WTC11 (cell line): ENCODE data around the gene KSR2. TPM values are rescaled to one million over a fixed set of nuclear protein-coding genes. Genes with fewer than 3 reads are reported as not detected.

Experiments used
- ATAC-seq: fragments of 200-7000 bp; cut with Tn5 transposase; 2 replicates; pipeline ENCODE4 v1.10.0; 2021; ENCODE audit warnings: mild to moderate bottlenecking, moderate library complexity
- CTCF ChIA-PET: fragments of 300-600 bp; sonication (Branson Sonifier 250); formaldehyde crosslinking; loops from one replicate; lab custom pipeline; 2021; ENCODE audit warnings: antibody characterized with exemption; lab: Charles Lee
- POLR2A ChIA-PET: fragments of 350-600 bp; sonication (Branson Sonifier 250); formaldehyde crosslinking; loops from one replicate; lab custom pipeline; 2021; ENCODE audit warnings: antibody characterized with exemption; lab: Charles Lee
- DNase-seq: peaks from one replicate; pipeline ENCODE4 v3.0.0; 2021; ENCODE audit warnings: low spot score
- H3K27ac Mint-ChIP-seq: 2 replicates; pipeline ENCODE4 v1.8.0; 2021; ENCODE audit warnings: mixed read lengths
- H3K27me3 Mint-ChIP-seq: 2 replicates; pipeline ENCODE4 v1.8.0; 2021; ENCODE audit warnings: low read depth, mild to moderate bottlenecking, moderate library complexity, mixed read lengths
- H3K36me3 Mint-ChIP-seq: 2 replicates; pipeline ENCODE4 v1.8.0; 2021; ENCODE audit warnings: mixed read lengths
- H3K4me1 Mint-ChIP-seq: 2 replicates; pipeline ENCODE4 v1.8.0; 2022; ENCODE audit warnings: mixed read lengths
- H3K4me3 Mint-ChIP-seq: 2 replicates; pipeline ENCODE4 v1.8.0; 2021; ENCODE audit warnings: mild to moderate bottlenecking, moderate library complexity, mixed read lengths
- H3K9me3 Mint-ChIP-seq: 2 replicates; pipeline ENCODE4 v1.8.0; 2021; ENCODE audit warnings: mixed read lengths
- EMX1 ChIP-seq: fragments of 250-450 bp; sonication (Bioruptor Pico); IDR thresholded peaks from 2 replicates; pipeline ENCODE4 v1.8.0; 2021; ENCODE audit warnings: mild to moderate bottlenecking
- HMGA2 ChIP-seq: fragments of 250-450 bp; sonication (Bioruptor Pico); IDR thresholded peaks from 2 replicates; pipeline ENCODE4 v1.4.0; 2021; ENCODE audit warnings: mild to moderate bottlenecking, moderate library complexity
- JAZF1 ChIP-seq: fragments of 250-450 bp; sonication (Bioruptor Pico); IDR thresholded peaks from 2 replicates; pipeline ENCODE4 v1.9.0; 2021; ENCODE audit warnings: moderate library complexity, mild to moderate bottlenecking, inconsistent platforms
- PRRX2 ChIP-seq: fragments of 250-450 bp; sonication (Bioruptor Pico); IDR thresholded peaks from 2 replicates; pipeline ENCODE4 v1.8.0; 2021; ENCODE audit warnings: mild to moderate bottlenecking
- RORB ChIP-seq: fragments of 250-450 bp; sonication (Bioruptor Pico); IDR thresholded peaks from 2 replicates; pipeline ENCODE4 v1.9.0; 2021; ENCODE audit warnings: mild to moderate bottlenecking
- SOX15 ChIP-seq: fragments of 250-450 bp; sonication (Bioruptor Pico); IDR thresholded peaks from 2 replicates; pipeline ENCODE4 v1.9.0; 2021; ENCODE audit warnings: mild to moderate bottlenecking
- ZNF263 ChIP-seq: sonication (generic); formaldehyde crosslinking; IDR thresholded peaks from 2 replicates; pipeline ENCODE4 v1.8.1; 2022; ENCODE audit warnings: low read depth, mild to moderate bottlenecking, moderate library complexity, missing genetic modification reagents
- total RNA-seq: library from RNA; stranded (reverse); gene quantifications from 3 replicates; pipeline ENCODE4 v1.2.3, GENCODE V29; 2021
- TF ChIP-seq, protein P1 (sequence below): sonication (generic); formaldehyde crosslinking; IDR thresholded peaks from 2 replicates; pipeline ENCODE4 v1.8.1; 2022; ENCODE audit warnings: low read depth, missing genetic modification reagents, borderline replicate concordance
- TF ChIP-seq, protein P2 (sequence below): sonication (generic); formaldehyde crosslinking; IDR thresholded peaks from 2 replicates; pipeline ENCODE4 v1.8.1; 2023; ENCODE audit warnings: mild to moderate bottlenecking, moderate library complexity, missing genetic modification reagents
- TF ChIP-seq, protein P3 (sequence below): sonication (generic); formaldehyde crosslinking; IDR thresholded peaks from 2 replicates; pipeline ENCODE4 v1.8.1; 2022; ENCODE audit warnings: missing genetic modification reagents, borderline replicate concordance
- TF ChIP-seq, protein P4 (sequence below): sonication (generic); formaldehyde crosslinking; IDR thresholded peaks from 2 replicates; pipeline ENCODE4 v1.8.1; 2022; ENCODE audit warnings: mild to moderate bottlenecking, moderate library complexity, missing genetic modification reagents
- TF ChIP-seq, protein P5 (sequence below): sonication (generic); formaldehyde crosslinking; IDR thresholded peaks from 2 replicates; pipeline ENCODE4 v1.8.1; 2023; ENCODE audit warnings: mild to moderate bottlenecking, missing genetic modification reagents
- TF ChIP-seq, protein P6 (sequence below): sonication (generic); formaldehyde crosslinking; IDR thresholded peaks from 2 replicates; pipeline ENCODE4 v1.8.1; 2023; ENCODE audit warnings: mild to moderate bottlenecking, missing genetic modification reagents, moderate library complexity
- TF ChIP-seq, protein P7 (sequence below): sonication (generic); formaldehyde crosslinking; IDR thresholded peaks from 2 replicates; pipeline ENCODE4 v1.8.1; 2023; ENCODE audit warnings: mild to moderate bottlenecking, missing genetic modification reagents

Gene KSR2
- total RNA-seq, 1 experiment from 2014 or later, result 2.4 TPM

DNA sequence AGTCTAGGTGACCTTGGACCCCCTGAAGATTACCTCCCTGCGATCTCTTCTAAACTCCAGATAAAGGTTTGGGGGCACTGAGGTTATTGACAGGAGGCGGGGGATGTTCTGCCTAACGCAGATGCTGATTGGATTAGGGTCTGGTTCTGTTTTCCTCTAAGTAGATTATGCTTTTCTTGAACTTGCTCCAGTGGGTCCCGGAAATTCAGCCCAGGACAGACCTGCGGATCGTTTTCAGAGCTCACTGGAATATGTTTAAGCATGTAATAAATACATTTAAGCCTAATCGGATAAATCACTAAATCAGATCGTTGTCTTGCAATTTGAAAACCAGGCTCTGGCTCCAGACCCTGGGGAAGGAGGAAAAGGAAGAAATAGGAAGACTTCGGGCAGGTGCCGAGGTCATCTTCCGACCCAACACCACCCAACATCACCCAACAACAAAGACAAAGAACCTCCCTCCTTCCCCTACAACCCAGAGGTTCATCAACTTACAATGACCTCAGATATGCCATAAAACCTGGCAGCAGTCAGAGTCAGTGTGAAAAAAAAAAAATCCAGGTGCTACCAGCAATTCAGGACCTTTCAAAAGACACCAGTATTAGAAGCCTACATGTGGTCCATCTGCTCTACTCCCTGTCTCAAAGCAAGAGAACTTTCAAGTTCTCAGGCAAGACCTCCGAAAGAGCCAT lies 148.4 kb downstream of the KSR2 start:
- CTCF ChIA-PET, result interaction anchor here (2.7 to 2.9 kb wide), 2 partner anchors 17 to 29 kb away, joined by 13 to 25 read pairs; no protein-coding TSS in a partner anchor
- H3K27me3 Mint-ChIP-seq, result no peaks in the 10 kb centered on the region
- DNase-seq, result no peak
- 0 out of 2 replicates have a peak overlapping the region, but pooled peaks have one; percentile 6 for H3K27ac Mint-ChIP-seq
- no peak overlapping the region for H3K4me3 Mint-ChIP-seq
- no peak for ATAC-seq
- POLR2A ChIA-PET, result no interaction called here
- peaks cover 8% of the 10 kb centered on the region for H3K9me3 Mint-ChIP-seq
- H3K36me3 Mint-ChIP-seq, result no peaks in the 10 kb centered on the region
- H3K4me1 Mint-ChIP-seq, result peaks cover 13% of the 10 kb centered on the region
- TF ChIP-seq, protein P1, sequence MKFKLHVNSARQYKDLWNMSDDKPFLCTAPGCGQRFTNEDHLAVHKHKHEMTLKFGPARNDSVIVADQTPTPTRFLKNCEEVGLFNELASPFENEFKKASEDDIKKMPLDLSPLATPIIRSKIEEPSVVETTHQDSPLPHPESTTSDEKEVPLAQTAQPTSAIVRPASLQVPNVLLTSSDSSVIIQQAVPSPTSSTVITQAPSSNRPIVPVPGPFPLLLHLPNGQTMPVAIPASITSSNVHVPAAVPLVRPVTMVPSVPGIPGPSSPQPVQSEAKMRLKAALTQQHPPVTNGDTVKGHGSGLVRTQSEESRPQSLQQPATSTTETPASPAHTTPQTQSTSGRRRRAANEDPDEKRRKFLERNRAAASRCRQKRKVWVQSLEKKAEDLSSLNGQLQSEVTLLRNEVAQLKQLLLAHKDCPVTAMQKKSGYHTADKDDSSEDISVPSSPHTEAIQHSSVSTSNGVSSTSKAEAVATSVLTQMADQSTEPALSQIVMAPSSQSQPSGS (CRISPR knock-in tag), result no peak
- TF ChIP-seq, protein P2, sequence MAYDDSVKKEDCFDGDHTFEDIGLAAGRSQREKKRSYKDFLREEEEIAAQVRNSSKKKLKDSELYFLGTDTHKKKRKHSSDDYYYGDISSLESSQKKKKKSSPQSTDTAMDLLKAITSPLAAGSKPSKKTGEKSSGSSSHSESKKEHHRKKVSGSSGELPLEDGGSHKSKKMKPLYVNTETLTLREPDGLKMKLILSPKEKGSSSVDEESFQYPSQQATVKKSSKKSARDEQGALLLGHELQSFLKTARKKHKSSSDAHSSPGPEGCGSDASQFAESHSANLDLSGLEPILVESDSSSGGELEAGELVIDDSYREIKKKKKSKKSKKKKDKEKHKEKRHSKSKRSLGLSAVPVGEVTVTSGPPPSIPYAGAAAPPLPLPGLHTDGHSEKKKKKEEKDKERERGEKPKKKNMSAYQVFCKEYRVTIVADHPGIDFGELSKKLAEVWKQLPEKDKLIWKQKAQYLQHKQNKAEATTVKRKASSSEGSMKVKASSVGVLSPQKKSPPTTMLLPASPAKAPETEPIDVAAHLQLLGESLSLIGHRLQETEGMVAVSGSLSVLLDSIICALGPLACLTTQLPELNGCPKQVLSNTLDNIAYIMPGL, result no peak
- TF ChIP-seq, protein P3, sequence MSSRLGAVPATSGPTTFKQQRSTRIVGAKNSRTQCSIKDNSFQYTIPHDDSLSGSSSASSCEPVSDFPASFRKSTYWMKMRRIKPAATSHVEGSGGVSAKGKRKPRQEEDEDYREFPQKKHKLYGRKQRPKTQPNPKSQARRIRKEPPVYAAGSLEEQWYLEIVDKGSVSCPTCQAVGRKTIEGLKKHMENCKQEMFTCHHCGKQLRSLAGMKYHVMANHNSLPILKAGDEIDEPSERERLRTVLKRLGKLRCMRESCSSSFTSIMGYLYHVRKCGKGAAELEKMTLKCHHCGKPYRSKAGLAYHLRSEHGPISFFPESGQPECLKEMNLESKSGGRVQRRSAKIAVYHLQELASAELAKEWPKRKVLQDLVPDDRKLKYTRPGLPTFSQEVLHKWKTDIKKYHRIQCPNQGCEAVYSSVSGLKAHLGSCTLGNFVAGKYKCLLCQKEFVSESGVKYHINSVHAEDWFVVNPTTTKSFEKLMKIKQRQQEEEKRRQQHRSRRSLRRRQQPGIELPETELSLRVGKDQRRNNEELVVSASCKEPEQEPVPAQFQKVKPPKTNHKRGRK (CRISPR knock-in tag), result no peak
- TF ChIP-seq JAZF1 (CRISPR knock-in tag), result no peak
- no peak for TF ChIP-seq PRRX2
- TF ChIP-seq HMGA2, result no peak
- TF ChIP-seq, protein P4, sequence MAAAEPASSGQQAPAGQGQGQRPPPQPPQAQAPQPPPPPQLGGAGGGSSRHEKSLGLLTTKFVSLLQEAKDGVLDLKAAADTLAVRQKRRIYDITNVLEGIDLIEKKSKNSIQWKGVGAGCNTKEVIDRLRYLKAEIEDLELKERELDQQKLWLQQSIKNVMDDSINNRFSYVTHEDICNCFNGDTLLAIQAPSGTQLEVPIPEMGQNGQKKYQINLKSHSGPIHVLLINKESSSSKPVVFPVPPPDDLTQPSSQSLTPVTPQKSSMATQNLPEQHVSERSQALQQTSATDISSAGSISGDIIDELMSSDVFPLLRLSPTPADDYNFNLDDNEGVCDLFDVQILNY (CRISPR knock-in tag), result no peak
- TF ChIP-seq EMX1, result no peak
- no peak for TF ChIP-seq ZNF263
- TF ChIP-seq, protein P5, sequence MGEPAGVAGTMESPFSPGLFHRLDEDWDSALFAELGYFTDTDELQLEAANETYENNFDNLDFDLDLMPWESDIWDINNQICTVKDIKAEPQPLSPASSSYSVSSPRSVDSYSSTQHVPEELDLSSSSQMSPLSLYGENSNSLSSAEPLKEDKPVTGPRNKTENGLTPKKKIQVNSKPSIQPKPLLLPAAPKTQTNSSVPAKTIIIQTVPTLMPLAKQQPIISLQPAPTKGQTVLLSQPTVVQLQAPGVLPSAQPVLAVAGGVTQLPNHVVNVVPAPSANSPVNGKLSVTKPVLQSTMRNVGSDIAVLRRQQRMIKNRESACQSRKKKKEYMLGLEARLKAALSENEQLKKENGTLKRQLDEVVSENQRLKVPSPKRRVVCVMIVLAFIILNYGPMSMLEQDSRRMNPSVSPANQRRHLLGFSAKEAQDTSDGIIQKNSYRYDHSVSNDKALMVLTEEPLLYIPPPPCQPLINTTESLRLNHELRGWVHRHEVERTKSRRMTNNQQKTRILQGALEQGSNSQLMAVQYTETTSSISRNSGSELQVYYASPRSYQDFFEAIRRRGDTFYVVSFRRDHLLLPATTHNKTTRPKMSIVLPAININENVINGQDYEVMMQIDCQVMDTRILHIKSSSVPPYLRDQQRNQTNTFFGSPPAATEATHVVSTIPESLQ (CRISPR knock-in tag), result no peak
- no peak for TF ChIP-seq SOX15 (CRISPR knock-in tag)

DNA sequence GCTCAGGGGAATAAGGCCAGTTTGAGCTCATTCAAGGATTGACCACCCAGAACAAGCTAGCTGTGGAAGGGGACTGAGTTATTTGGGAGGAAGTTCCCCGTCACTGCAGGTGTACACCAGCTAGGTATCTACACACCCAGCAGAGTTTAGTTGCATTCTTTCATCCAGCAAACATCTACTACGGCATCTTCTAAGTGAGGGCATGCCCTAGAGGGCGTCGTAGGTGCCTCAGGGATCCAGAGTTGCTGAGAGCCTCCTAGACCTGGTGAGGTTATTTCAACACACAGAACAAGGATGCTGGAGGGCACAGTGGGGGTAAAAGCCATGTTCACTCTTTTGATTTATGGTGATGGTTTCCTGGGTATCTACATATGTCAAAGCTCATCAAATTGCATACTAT lies 149.6 kb downstream of the KSR2 start:
- ChIA-PET CTCF (interaction anchor here (0.5 to 2.9 kb wide), 13 partner anchors 9 to 583 kb away, joined by 3 to 25 read pairs (median 5); no protein-coding TSS in a partner anchor), POLR2A (no interaction called here)
- TF ChIP-seq RORB (CRISPR knock-in tag), result no peak
- TF ChIP-seq, protein P6, sequence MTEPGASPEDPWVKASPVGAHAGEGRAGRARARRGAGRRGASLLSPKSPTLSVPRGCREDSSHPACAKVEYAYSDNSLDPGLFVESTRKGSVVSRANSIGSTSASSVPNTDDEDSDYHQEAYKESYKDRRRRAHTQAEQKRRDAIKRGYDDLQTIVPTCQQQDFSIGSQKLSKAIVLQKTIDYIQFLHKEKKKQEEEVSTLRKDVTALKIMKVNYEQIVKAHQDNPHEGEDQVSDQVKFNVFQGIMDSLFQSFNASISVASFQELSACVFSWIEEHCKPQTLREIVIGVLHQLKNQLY (CRISPR knock-in tag), result no peak
- TF ChIP-seq, protein P7, sequence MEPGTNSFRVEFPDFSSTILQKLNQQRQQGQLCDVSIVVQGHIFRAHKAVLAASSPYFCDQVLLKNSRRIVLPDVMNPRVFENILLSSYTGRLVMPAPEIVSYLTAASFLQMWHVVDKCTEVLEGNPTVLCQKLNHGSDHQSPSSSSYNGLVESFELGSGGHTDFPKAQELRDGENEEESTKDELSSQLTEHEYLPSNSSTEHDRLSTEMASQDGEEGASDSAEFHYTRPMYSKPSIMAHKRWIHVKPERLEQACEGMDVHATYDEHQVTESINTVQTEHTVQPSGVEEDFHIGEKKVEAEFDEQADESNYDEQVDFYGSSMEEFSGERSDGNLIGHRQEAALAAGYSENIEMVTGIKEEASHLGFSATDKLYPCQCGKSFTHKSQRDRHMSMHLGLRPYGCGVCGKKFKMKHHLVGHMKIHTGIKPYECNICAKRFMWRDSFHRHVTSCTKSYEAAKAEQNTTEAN (CRISPR knock-in tag), result no peak
- peaks cover 8% of the 10 kb centered on the region for H3K9me3 Mint-ChIP-seq
- no peak overlapping the region for H3K27ac Mint-ChIP-seq
- H3K36me3 Mint-ChIP-seq, result 0 out of 2 replicates have a peak, but pooled peaks cover 2% of the 10 kb centered on the region
- no peaks in the 10 kb centered on the region for H3K27me3 Mint-ChIP-seq
- peak; percentile 61 for ATAC-seq
- DNase-seq, result no peak
- H3K4me3 Mint-ChIP-seq, result no peak overlapping the region
- peaks cover 13% of the 10 kb centered on the region for H3K4me1 Mint-ChIP-seq
